ENCODE results near the gene MGAT5.

DNA sequence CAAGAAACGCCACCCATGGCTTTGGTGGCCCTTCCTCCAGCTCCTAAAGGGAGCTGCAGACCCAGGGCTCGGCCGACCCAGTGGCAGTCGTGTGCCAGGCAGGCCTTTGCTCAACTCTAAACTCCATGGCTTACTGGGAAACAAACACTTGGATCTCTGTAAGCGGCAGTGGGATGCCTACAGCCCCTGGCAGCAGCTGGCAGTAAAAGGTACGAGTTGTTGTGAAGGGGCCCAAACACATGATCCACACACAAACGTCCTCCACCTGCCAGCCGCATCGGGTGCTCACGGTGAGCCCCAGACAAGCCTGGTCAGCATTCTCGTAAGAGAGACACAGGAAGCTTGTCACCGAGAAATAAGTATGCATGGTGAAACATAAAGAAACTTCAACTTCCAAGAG lies 214.9 kb downstream of the MGAT5 start:
- TF ChIP-seq, protein P1, sequence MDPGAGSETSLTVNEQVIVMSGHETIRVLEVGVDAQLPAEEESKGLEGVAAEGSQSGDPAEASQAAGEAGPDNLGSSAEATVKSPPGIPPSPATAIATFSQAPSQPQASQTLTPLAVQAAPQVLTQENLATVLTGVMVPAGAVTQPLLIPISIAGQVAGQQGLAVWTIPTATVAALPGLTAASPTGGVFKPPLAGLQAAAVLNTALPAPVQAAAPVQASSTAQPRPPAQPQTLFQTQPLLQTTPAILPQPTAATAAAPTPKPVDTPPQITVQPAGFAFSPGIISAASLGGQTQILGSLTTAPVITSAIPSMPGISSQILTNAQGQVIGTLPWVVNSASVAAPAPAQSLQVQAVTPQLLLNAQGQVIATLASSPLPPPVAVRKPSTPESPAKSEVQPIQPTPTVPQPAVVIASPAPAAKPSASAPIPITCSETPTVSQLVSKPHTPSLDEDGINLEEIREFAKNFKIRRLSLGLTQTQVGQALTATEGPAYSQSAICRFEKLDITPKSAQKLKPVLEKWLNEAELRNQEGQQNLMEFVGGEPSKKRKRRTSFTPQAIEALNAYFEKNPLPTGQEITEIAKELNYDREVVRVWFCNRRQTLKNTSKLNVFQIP (CRISPR knock-in tag; IDR thresholded peaks at IDR 0.05; ENCODE audit: borderline replicate concordance, low read depth): no peak
- no peak for TF ChIP-seq TOX (CRISPR knock-in tag; IDR thresholded peaks at IDR 0.05; ENCODE audit: borderline replicate concordance)
